ENCODE results near the gene FAHD1.
"Not testable (repeated sequence)": the region's sequence is repeated elsewhere in the genome, so short reads cannot be mapped to it uniquely, and the experiment has no call there.

The FAHD1 gene

DNA sequence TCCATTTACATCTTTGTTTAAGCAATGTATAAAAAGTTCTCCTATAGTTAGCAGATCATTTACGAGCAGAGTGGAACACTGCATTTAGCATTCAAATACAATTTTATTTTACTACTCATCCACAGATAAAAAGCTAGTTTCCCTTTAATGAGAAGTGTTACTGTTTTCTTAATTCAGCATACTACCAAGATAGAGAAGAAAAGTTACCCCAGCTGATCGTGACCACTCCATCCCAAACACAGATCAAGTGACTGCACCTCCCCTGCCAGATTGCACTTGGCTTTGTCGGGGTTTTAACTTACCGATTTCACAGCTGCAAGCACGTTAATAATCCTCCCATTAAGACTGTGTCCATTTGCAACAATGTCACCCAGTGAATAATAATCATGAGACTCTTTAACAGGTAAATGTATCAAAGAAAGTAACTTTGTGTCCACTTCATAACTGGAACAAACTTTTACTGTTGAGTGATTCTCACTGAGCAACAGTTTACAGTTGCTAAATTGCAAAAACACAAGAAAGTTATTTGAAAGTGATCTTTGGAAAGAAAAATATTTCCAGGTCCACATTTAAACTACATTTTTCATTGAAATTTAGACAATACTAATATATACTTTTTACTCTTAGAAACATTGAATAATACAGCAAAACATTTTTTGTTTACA lies 30.6 kb downstream of the FAHD1 start:
- no peak for DNase-seq

- no peak for DNase-seq
These were observed 31.3 kb downstream of the FAHD1 start for GRCh38 chr16:1858189-1858865.

- DNase-seq, result no peak
These were observed 32.6 kb downstream of the FAHD1 start for GRCh38 chr16:1859650-1860049.

- no peak for DNase-seq
These were observed 34.7 kb downstream of the FAHD1 start for GRCh38 chr16:1861730-1862129.

- DNase-seq, result no peak
These were observed 35.4 kb downstream of the FAHD1 start for GRCh38 chr16:1862394-1862793.

GRCh38 chr16:1863681-1864460 lies 36.9 kb downstream of the FAHD1 start:
- DNase-seq, result no peak

DNA sequence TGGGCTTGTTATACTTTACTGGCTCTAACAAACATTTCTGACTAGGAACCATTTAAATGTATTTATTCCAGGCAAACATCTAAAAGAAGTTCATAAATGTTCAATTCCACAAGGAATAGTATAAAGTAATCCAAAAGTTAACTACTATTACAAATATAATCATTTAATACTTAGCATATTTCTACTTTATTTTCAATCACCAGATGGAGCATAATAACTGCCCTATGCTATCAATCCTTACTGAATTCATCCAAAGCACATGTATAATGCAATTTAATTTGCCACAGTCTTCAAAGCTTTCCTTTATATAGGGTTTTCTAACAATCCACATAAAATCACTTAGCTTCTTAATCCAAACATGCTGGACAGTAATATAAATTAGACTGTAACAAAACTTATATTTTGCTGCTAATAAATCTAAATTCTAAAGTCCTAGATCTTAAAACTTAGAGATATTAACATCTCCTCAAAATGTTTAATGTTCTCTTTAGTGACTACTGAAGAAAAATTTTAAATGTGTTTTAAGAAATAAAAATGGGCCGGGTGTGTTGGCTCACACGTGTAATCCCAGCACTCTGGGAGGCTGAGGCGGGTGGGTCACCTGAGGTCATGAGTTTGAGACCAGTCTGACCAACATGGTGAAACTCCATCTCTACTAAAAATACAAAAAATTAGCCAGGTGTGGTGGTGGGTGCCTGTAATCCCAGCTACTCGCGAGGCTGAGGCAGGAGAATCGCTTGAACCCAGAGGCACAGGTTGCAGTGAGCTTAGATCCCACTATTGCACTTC lies 39.1 kb downstream of the FAHD1 start:
- DNase-seq, result no peak

DNA sequence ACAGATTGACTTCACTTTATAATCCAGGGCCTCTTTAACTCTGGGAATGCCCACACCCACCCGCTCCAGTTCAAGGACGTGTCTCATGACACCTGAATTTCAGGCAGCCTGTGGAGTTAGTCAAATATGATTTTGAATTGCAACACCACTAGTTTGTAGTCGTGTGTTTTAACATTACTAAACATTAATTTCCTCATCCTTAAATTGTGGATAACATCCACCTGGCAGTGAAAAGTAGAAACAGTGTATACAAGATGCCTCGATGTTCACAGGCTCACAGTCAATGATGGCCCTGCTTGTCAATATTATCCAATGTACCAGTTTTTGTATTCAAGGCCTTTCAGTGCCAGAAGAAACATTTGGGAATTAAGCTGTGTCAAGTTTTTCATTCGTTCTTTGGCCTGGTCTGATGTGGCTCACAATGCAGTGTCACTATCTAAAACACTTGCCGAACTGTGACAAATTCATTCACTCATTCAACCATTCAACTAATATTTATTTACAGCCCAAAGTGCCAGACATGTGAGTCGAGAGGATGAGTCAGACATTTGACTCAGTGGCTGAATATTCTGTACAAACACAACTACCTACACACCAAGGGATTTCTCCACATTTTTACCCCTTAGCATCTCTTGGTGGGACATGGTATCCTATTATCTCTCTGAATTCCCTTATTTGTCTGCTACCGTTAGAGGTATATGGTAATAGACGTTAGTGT lies 43.5 kb downstream of the FAHD1 start:
- DNase-seq, result no peak

GRCh38 chr16:1871974-1872635 lies 45.1 kb downstream of the FAHD1 start, which contains the start of gene MEIOB:
Gene MEIOB (minus strand): TSS chr16:1872164. CDS start chr16:1868175, 3,989 bp downstream.
- no peak for DNase-seq

DNA sequence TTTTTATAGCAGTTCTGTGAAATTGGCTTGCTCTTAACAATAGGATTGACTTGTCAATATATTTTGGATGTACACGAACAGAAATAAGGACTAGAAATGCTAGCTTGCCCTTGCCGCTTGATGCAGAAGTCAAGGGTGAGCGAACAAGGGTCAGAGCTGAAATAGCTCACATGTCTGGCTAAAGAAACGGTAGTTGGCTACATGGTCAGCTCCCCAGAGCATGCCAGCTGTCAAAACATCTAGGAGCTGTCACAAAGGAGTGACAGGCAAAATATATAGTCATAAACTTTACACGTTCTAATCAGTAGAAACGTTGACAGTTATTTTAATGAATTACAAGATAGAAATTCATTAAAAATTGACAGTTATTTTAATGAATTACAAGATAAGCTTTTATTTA lies 47.8 kb downstream of the FAHD1 start:
- DNase-seq, result no peak

DNA sequence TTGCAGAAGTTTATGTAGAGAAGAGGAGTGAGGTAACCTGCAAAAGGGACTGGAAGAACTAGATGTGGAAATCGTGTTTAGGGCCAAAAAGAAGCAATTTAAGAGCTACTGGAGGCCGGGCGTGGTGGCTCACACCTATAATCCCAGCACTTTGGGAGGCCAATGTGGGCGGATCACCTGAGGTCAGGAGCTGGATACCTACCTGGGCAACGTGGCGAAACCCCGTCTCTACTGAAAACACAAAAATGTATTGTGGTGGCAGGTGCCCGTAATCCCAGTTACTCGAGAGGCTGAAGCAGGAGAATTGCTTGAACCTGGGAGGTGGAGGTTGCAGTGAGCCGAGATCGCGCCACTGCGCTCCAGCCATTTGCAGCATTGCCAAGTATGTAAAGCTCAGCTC lies 49.1 kb downstream of the FAHD1 start:
- not testable (repeated sequence) for DNase-seq

DNA sequence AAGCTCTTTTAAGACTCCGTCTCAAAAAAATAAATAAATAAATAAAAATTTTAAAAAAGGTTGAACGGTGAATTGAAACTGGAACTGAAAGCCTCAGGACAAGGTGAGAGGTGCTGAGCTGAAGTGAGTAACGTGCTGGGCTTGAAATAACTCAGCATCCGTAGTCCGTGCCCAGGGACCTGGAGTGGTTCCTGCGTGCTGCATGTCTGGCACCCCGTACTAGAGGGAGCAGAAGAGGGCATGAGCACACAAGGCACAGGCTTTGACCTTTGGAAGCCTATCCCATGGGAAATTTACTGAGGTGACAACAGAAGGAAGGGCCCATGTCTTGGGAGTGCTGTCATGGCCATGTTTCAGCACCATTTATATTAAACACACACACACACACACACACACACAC lies 49.5 kb downstream of the FAHD1 start:
- no peak for DNase-seq

DNA sequence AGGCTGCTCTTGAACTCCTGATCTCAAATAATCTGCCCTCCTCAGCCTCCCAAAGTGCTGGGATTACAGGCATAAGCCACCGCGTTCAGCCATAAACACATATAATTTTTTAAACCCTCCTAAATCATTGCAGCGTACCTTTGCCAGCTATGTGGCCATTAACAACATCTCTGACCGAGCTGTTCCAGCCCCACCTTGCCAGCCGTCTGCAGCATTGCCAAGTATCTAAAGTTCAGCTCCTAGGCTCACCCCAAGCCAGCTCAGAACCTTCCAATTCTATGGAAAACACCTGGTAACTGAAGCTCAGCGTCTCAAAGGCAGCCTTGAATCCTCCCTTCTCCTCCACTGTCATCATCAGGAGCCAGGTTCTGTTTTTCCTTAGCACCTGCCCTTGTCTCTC lies 50.1 kb downstream of the FAHD1 start:
- DNase-seq, result no peak

DNA sequence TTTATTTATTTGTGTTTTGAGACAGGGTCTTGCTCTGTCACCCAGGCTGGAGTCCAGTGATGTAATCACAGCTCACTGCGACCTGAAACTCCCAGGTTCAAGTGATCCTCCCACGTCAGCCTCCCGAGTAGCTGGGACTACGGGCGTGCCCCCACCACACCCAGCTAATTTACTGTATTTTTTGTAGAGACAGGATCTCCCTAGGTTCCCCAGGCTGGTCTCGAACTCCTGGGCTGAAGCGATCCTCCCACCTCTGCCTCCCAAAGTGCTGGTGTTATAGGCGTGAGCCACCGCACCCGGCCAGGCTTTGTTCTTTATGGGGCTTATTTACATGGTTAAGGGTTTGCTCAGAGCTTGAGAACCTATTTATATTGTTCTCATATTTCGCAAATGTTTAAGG lies 50.8 kb downstream of the FAHD1 start:
- no peak for DNase-seq

- DNase-seq, result no peak
These were observed 51.2 kb downstream of the FAHD1 start for GRCh38 chr16:1878256-1878655.

Data from NCI-H446 treated with DMSO at 0.1 percent for 48 hours (cell line).